ENCODE results near the gene DNAH14. TPM values are rescaled to one million over a fixed set of nuclear protein-coding genes. Genes with fewer than 3 reads are reported as not detected.
A peak's percentile ranks its signal among the peaks of the same experiment; 100 is the strongest.

Gene DNAH14
- total RNA-seq, 1 experiment from 2014 or later = 47.0 TPM

DNA sequence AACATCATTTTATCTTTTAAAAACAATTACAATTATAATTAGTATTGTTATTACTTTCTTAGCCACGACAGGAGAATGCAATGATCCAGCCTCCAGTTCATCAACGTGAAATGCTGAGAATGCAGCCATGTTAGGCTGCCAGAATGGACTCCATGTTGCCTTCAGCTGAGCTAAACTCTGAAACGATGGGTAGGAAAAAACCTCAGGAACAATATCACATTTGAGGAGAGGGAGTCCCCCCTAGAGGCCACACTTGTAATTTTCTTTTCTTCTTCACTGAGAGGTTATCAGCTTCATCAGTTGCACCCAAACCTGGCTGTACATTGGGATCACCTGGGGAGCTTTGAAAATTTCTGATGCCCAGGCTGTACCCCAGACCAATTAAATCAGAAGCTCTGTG lies 34.6 kb upstream of the DNAH14 start:
- intact Hi-C loops (cut with micrococcal nuclease; ENCODE audit: unreplicated experiment) (no loop called here), in situ Hi-C loops (cut with HindIII; ENCODE audit: low pct_unique_long_range_greater_than_20kb, low sequenced_read_pairs) (no loop called here)
- Histone ChIP-seq H3K27me3 (ENCODE audit: control insufficient read depth, insufficient read depth, low read length) (peaks cover 5% of the 10 kb centered on the region; the same call in 1 of the 2 replicates), H3K27ac (ENCODE audit: low read length) (no peak overlapping the region), H3K9me3 (ENCODE audit: control insufficient read depth, insufficient read depth, low read depth, low read length) (no peaks in the 10 kb centered on the region), H3K4me3 (ENCODE audit: low read depth in 2 of 2, low read length in 2 of 2) (no peak overlapping the region), H3K4me1 (ENCODE audit: control insufficient read depth, insufficient read depth, low read length) (no peaks in the 10 kb centered on the region), H3K36me3 (ENCODE audit: control insufficient read depth, insufficient read depth, low read length) (no peaks in the 10 kb centered on the region)
- BruUV-seq (replicated peaks) = no TSS peak
- ATAC-seq (no peak), DNase-seq (ENCODE audit: low read depth, low spot score) (no peak)
- ChIA-PET POLR2A (no interaction called here), CTCF (interaction anchor here (0.8 kb wide), 1 partner anchor 152 kb away, joined by 11 read pairs; no protein-coding TSS in a partner anchor)
- TF ChIP-seq TCF7L2 (IDR thresholded peaks at IDR 0.05; ENCODE audit: low read depth, low read length) = no peak
- TF ChIP-seq, protein P1, sequence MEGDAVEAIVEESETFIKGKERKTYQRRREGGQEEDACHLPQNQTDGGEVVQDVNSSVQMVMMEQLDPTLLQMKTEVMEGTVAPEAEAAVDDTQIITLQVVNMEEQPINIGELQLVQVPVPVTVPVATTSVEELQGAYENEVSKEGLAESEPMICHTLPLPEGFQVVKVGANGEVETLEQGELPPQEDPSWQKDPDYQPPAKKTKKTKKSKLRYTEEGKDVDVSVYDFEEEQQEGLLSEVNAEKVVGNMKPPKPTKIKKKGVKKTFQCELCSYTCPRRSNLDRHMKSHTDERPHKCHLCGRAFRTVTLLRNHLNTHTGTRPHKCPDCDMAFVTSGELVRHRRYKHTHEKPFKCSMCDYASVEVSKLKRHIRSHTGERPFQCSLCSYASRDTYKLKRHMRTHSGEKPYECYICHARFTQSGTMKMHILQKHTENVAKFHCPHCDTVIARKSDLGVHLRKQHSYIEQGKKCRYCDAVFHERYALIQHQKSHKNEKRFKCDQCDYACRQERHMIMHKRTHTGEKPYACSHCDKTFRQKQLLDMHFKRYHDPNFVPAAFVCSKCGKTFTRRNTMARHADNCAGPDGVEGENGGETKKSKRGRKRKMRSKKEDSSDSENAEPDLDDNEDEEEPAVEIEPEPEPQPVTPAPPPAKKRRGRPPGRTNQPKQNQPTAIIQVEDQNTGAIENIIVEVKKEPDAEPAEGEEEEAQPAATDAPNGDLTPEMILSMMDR (IDR thresholded peaks at IDR 0.05) = peak; percentile 50

DNA sequence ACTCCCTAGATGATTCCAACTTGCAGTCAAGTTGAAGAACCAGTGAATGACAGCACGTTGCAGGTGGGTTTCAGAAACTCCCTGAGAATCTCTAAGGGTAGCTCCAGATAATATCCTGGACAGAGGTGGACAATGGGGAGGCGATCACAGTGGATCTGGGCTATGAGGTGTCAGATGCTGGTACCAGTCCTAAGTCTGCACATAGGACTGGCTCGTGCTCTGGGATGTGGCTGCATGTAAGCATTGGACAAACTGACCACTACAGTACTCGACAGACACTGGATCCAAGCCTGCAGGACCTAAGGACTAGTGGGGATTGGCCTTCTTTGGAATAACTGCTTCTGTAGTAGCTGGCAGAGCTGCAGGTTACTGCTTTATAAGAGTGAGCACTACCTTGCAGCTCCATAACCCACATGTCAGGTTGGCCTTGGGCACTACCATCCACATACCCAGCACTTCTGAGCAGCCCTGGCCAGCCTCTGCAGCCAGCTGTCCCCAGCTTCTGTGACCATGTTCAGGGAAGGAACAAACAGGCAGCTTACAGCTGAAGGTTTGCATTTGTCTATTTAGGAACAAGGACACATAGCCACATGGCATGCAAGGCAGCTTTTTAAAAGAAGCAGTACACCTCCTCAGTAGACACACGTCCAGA lies 33.2 kb upstream of the DNAH14 start:
- CTCF ChIA-PET = no interaction called here
- intact Hi-C loops (cut with micrococcal nuclease; ENCODE audit: unreplicated experiment) = no loop called here
- in situ Hi-C loops (cut with HindIII; ENCODE audit: low pct_unique_long_range_greater_than_20kb, low sequenced_read_pairs) = no loop called here

More for the DNA sequence above, 33.2 kb upstream of the DNAH14 start:
- no peak for ATAC-seq
- no peaks in the 10 kb centered on the region for H3K36me3 ChIP-seq (ENCODE audit: control insufficient read depth, insufficient read depth, low read length)
- no peak for DNase-seq (ENCODE audit: low read depth, low spot score)
- POLR2A ChIA-PET = no interaction called here
- H3K4me3 ChIP-seq (ENCODE audit: low read depth in 2 of 2, low read length in 2 of 2) = no peak overlapping the region
- no TSS peak for BruUV-seq (replicated peaks)
- no peak overlapping the region for H3K27ac ChIP-seq (ENCODE audit: low read length)
- TF ChIP-seq, protein P1 (IDR thresholded peaks at IDR 0.05) = no peak
- TF ChIP-seq POLR2AphosphoS5 (IDR thresholded peaks at IDR 0.05; ENCODE audit: low read depth, low read length) (no peak), SIN3A (IDR thresholded peaks at IDR 0.05; ENCODE audit: borderline replicate concordance, insufficient read depth, low read depth, low read length) (no peak), TCF7L2 (IDR thresholded peaks at IDR 0.05; ENCODE audit: low read depth, low read length) (no peak)
- TF ChIP-seq, protein P2, sequence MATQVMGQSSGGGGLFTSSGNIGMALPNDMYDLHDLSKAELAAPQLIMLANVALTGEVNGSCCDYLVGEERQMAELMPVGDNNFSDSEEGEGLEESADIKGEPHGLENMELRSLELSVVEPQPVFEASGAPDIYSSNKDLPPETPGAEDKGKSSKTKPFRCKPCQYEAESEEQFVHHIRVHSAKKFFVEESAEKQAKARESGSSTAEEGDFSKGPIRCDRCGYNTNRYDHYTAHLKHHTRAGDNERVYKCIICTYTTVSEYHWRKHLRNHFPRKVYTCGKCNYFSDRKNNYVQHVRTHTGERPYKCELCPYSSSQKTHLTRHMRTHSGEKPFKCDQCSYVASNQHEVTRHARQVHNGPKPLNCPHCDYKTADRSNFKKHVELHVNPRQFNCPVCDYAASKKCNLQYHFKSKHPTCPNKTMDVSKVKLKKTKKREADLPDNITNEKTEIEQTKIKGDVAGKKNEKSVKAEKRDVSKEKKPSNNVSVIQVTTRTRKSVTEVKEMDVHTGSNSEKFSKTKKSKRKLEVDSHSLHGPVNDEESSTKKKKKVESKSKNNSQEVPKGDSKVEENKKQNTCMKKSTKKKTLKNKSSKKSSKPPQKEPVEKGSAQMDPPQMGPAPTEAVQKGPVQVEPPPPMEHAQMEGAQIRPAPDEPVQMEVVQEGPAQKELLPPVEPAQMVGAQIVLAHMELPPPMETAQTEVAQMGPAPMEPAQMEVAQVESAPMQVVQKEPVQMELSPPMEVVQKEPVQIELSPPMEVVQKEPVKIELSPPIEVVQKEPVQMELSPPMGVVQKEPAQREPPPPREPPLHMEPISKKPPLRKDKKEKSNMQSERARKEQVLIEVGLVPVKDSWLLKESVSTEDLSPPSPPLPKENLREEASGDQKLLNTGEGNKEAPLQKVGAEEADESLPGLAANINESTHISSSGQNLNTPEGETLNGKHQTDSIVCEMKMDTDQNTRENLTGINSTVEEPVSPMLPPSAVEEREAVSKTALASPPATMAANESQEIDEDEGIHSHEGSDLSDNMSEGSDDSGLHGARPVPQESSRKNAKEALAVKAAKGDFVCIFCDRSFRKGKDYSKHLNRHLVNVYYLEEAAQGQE (IDR thresholded peaks at IDR 0.05; ENCODE audit: insufficient read depth in 1 of 2, low read depth in 2 of 2, low read length in 1 of 2) = no peak
- H3K9me3 ChIP-seq (ENCODE audit: control insufficient read depth, insufficient read depth, low read depth, low read length) = no peaks in the 10 kb centered on the region
- H3K4me1 ChIP-seq (ENCODE audit: control insufficient read depth, insufficient read depth, low read length) = no peaks in the 10 kb centered on the region
- peaks cover 5% of the 10 kb centered on the region; the same call in 1 of the 2 replicates for H3K27me3 ChIP-seq (ENCODE audit: control insufficient read depth, insufficient read depth, low read length)

All from Panc1 (cell line).